Measurements from ENCODE around the gene LENG8. TPM values are rescaled to one million over a fixed set of nuclear protein-coding genes. Genes with fewer than 3 reads are reported as not detected.

The LENG8 gene
- total RNA-seq = 100 to 1,000 TPM; 165 to 170 TPM

DNA sequence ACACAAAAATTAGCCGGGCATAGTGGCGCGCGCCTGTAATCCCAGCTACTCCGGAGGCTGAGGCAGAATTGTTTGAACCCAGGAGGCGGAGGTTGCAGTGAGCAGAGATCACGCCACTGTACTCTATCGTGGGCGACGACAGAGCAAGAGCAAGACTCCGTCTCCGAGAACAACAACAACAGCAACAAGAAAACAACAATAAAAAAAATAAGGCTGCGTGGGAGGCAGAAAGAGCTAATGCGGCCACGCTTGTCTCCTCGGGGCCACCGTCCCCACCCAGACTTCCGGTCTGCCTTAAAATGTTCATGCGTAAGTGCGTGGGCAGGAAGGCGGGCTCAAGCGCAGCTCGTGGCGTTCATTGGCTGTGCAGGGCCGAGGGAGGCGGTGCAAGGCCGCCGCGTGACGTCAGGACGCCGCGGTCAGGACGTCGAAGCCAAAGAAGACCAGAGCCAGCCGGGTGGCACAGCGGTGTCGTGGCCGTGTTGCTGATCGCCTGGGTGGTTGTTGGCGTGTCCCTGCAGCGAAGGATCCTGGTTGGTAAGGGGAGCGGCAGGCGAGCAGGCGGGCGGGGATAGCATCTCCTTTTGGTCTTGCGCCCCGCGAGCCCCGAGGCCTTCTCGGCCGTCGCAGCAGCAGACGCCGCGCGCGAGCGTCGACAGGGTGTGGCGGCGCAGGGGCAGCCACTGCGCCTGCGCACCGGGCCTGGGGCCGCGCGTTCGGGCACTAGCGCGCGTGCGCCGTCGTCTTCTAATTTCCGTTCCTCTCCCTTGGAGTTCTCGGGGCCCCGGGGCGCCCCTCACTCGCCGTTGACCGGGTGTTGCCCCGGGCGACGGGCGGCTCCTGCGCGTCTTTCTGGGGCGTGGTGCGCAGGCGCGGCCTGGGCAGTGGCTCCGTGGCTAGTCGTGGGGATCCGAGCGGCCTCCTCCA is at the start of gene LENG8:
LENG8 (plus strand) TSS at position 426 of the 927 bp plus-strand sequence. CDS start 2,146 bp downstream, outside the sequence.
- Mint-ChIP-seq H3K4me1 (ENCODE audit: low read depth) (peaks cover 33% of the 10 kb centered on the region), H3K27me3 (peaks cover 2% of the 10 kb centered on the region), H3K4me3 (peak within 1 kb of the TSS; percentile 99), H3K27ac (peak within 1 kb of the TSS; percentile 99), H3K9me3 (no peaks in the 10 kb centered on the region), H3K36me3 (ENCODE audit: low read depth) (peaks cover 59% of the 10 kb centered on the region)
- ATAC-seq = peak; percentile 92
- TF ChIP-seq, protein P1, sequence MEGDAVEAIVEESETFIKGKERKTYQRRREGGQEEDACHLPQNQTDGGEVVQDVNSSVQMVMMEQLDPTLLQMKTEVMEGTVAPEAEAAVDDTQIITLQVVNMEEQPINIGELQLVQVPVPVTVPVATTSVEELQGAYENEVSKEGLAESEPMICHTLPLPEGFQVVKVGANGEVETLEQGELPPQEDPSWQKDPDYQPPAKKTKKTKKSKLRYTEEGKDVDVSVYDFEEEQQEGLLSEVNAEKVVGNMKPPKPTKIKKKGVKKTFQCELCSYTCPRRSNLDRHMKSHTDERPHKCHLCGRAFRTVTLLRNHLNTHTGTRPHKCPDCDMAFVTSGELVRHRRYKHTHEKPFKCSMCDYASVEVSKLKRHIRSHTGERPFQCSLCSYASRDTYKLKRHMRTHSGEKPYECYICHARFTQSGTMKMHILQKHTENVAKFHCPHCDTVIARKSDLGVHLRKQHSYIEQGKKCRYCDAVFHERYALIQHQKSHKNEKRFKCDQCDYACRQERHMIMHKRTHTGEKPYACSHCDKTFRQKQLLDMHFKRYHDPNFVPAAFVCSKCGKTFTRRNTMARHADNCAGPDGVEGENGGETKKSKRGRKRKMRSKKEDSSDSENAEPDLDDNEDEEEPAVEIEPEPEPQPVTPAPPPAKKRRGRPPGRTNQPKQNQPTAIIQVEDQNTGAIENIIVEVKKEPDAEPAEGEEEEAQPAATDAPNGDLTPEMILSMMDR (IDR thresholded peaks at IDR 0.05) = no peak
- CTCF ChIA-PET = interaction anchor here (0.6 to 2.2 kb wide), 5 partner anchors 10 to 852 kb away, joined by 3 to 13 read pairs (median 3); no protein-coding TSS in a partner anchor
- POLR2A ChIA-PET = interaction anchor here (0.6 to 4.5 kb wide), 12 partner anchors 8 to 290 kb away, joined by 3 to 38 read pairs (median 4); partner anchors contain the start of genes LENG1, LENG9, MBOAT7 and RPS9
- intact Hi-C loops (cut with micrococcal nuclease) = no loop called here
- peak; percentile 99 for DNase-seq

DNA sequence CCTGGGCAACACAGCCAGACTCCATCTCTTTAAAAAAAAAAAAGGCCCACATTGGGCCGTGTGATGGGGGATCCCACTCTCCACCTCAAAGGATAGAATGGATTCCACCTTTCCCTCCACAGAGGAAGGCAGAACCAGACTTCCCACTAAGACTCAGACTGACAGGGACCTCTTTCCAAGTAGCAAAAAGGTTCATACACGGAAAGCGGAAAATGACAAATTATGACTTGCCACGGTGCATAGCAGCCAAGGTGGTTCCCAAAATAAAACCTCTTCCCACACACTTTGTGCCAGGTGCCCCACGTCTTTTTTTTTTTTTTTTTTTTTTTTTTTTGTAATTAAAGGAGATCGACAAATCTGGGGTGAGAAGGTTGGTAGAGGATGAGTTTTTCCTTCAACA is 48.1 kb upstream of the LENG8 start:
- H3K4me3 Mint-ChIP-seq = no peak overlapping the region
- CTCF ChIA-PET = no interaction called here
- H3K4me1 Mint-ChIP-seq (ENCODE audit: low read depth) = no peaks in the 10 kb centered on the region
- ATAC-seq (no peak), DNase-seq (no peak)
- TF ChIP-seq, protein P1 (IDR thresholded peaks at IDR 0.05) = no peak
- H3K27ac Mint-ChIP-seq = no peak overlapping the region
- POLR2A ChIA-PET = no interaction called here
- H3K9me3 Mint-ChIP-seq = no peaks in the 10 kb centered on the region
- intact Hi-C loops (cut with micrococcal nuclease) = no loop called here
- no peaks in the 10 kb centered on the region for H3K36me3 Mint-ChIP-seq (ENCODE audit: low read depth)
- peaks cover 4% of the 10 kb centered on the region for H3K27me3 Mint-ChIP-seq

DNA sequence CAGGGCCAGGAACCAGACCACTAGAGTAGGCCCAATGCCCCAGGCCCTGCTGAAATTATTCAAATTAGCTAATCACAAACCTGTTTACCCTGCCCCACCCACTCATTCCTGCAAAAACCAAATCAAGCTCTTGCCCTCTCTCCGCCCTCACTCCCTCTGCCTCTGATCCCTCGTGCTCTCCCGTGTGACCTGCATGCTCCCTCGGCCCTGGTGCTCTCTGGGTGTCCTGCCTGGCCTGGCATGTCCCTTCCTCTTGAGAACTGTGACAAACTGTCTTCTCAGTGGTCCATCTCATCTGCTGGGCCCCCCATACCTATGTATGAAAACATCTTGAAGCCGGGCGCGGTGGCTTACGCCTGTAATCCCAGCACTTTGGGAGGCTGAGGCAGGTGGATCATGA is 45.9 kb upstream of the LENG8 start:
- DNase-seq (no peak), ATAC-seq (no peak)
- CTCF ChIA-PET = interaction anchor here (4.3 kb wide), 1 partner anchor 12 kb away, joined by 23 read pairs; no protein-coding TSS in a partner anchor
- Mint-ChIP-seq H3K27me3 (peaks cover 2% of the 10 kb centered on the region), H3K36me3 (ENCODE audit: low read depth) (no peaks in the 10 kb centered on the region), H3K4me1 (ENCODE audit: low read depth) (no peaks in the 10 kb centered on the region), H3K27ac (no peak overlapping the region), H3K4me3 (no peak overlapping the region), H3K9me3 (no peaks in the 10 kb centered on the region)
- intact Hi-C loops (cut with micrococcal nuclease) = no loop called here
- POLR2A ChIA-PET = no interaction called here
- TF ChIP-seq, protein P1 (IDR thresholded peaks at IDR 0.05) = no peak

DNA sequence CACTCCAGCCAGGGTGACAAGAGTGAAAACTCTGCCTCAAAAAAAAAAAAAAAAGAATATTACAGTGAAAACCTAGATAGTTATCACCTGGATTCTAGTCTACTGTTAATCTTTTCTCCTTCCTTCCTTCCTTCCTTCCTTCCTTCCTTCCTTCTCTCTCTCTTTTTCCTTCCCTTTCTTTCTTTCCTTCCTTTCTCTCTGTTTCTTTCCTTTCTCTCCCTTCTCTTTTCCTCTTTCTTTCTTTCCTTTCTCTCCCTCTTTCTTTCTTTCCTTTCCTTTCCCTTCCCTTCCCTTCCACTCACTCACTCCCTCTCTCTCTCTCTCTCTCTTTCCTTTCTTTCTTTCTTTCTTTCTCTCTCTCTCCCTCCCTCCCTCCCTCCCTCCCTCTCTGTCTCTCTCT is 43.4 kb upstream of the LENG8 start:
- peaks cover 1% of the 10 kb centered on the region for H3K9me3 Mint-ChIP-seq
- intact Hi-C loops (cut with micrococcal nuclease) = no loop called here
- no peak for DNase-seq
- TF ChIP-seq, protein P1 (IDR thresholded peaks at IDR 0.05) = no peak
- POLR2A ChIA-PET = no interaction called here
- ATAC-seq = no peak
- CTCF ChIA-PET = interaction anchor here (4.3 kb wide), 1 partner anchor 14 kb away, joined by 23 read pairs; no protein-coding TSS in a partner anchor
- H3K4me1 Mint-ChIP-seq (ENCODE audit: low read depth) = no peaks in the 10 kb centered on the region
- H3K27ac Mint-ChIP-seq = no peak overlapping the region
- H3K36me3 Mint-ChIP-seq (ENCODE audit: low read depth) = peaks cover 1% of the 10 kb centered on the region
- peaks cover 2% of the 10 kb centered on the region for H3K27me3 Mint-ChIP-seq
- H3K4me3 Mint-ChIP-seq = no peak overlapping the region

DNA sequence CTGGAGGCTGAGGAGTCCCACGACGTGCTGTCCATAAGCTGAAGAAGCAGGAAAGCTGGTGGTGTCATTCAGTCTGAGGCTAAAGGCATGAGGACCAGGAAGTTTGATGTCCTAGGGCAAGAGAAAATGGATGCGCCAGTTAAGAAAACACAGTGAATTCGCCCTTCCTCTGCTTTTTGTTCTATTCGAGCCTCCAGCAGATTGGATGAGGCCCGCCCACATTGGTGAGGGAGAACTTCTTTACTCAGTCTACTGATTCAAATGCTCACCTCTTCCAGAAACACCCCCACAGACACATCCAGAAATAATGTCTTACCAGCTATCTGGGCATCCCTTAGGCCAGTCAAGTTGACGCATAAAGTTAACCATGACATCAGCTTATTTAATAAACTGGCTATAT is 41.2 kb upstream of the LENG8 start:
- H3K27me3 Mint-ChIP-seq = peaks cover 8% of the 10 kb centered on the region
- H3K4me3 Mint-ChIP-seq = no peak overlapping the region
- H3K36me3 Mint-ChIP-seq (ENCODE audit: low read depth) = peaks cover 1% of the 10 kb centered on the region
- ChIA-PET POLR2A (no interaction called here), CTCF (interaction anchor here (1.3 to 3.0 kb wide), 2 partner anchors 17 to 83 kb away, joined by 4 to 16 read pairs; no protein-coding TSS in a partner anchor)
- peaks cover 1% of the 10 kb centered on the region for H3K9me3 Mint-ChIP-seq
- no peak overlapping the region for H3K27ac Mint-ChIP-seq
- ATAC-seq = no peak
- intact Hi-C loops (cut with micrococcal nuclease) = no loop called here
- TF ChIP-seq, protein P1 (IDR thresholded peaks at IDR 0.05) = no peak
- no peak for DNase-seq
- H3K4me1 Mint-ChIP-seq (ENCODE audit: low read depth) = no peaks in the 10 kb centered on the region

All from activated CD8-positive, alpha-beta T cell treated with anti-CD3 and anti-CD28 coated beads for 36 hours (primary cell).